Breast epithelium (tissue), 4 donors: ENCODE data around the gene FAT2. TPM values are rescaled to one million over a fixed set of nuclear protein-coding genes. Genes with fewer than 3 reads are reported as not detected.

Source experiments
- DNase-seq, 2 donors: peaks; one replicate each; pipeline ENCODE4 v3.0.0-alpha.2; 2019; ENCODE audit warnings: low spot score in 2 of 2
- H3K27ac ChIP-seq, 2 donors: fragments of 200-600 bp; sonication (generic) in 1 of 2; one replicate each; pipeline ENCODE4 v1.5.1; 2016 to 2019; ENCODE audit warnings: mild to moderate bottlenecking in 1 of 2
- H3K27me3 ChIP-seq, 2 donors: fragments of 200-600 bp; sonication (generic) in 1 of 2; one replicate each; pipeline versions ENCODE4 v1.5.1 to v1.6.0; 2017 to 2019; ENCODE audit warnings: control low read depth in 1 of 2, mild to moderate bottlenecking in 1 of 2
- H3K36me3 ChIP-seq: fragments of 200-600 bp; one replicate; pipeline ENCODE4 v1.5.1; 2019
- H3K4me1 ChIP-seq, 2 donors: fragments of 200-600 bp; sonication (generic); one replicate each; pipeline ENCODE4 v1.5.1; 2016 to 2019; ENCODE audit warnings: control low read depth in 1 of 2
- H3K4me3 ChIP-seq, 3 donors: fragments of 200-600 bp; sonication (generic); 1 replicate in 2 of 3; 2 replicates in 1 of 3; pipeline ENCODE4 v1.5.1; 2016 to 2019; ENCODE audit warnings: mild to moderate bottlenecking in 3 of 3, moderate library complexity in 2 of 3
- H3K9me3 ChIP-seq, 2 donors: fragments of 200-600 bp; sonication (generic) in 1 of 2; one replicate each; pipeline ENCODE4 v1.5.1; 2016 to 2019; ENCODE audit warnings: control low read depth in 1 of 2
- CTCF ChIP-seq, 3 donors: fragments of 450-650 bp; IDR thresholded peaks; one replicate each; pipeline ENCODE4 v1.5.1; 2016 to 2017; ENCODE audit warnings: antibody characterized with exemption in 3 of 3, mild to moderate bottlenecking in 3 of 3, moderate library complexity in 3 of 3
- POLR2A ChIP-seq: fragments of 450-650 bp; IDR thresholded peaks from one replicate; pipeline ENCODE4 v1.6.1; 2016; ENCODE audit warnings: antibody characterized with exemption, mild to moderate bottlenecking, moderate library complexity
- POLR2AphosphoS5 ChIP-seq, 3 donors: sonication (generic); formaldehyde crosslinking; IDR thresholded peaks; one replicate each; pipeline ENCODE4 v1.6.1; 2017; ENCODE audit warnings: antibody characterized with exemption in 3 of 3
- intact Hi-C: fragments of 100-400 bp; cut with DNase I; formaldehyde crosslinking; loops from one replicate; pipeline ENCODE4 v1.15.1; 2023; ENCODE audit warnings: low total_unique reads
- total RNA-seq, 3 donors: library from RNA; depleted of rRNA; stranded (reverse); fragments of >200 nt; gene quantifications; one replicate each; pipeline ENCODE4 v1.1.0, GENCODE V29; 2016

The FAT2 gene
- 1 to 10 TPM in 2 of 3 donors, under 1 TPM in 1; 0.16 to 5.4 (median 3.6) TPM for total RNA-seq

DNA sequence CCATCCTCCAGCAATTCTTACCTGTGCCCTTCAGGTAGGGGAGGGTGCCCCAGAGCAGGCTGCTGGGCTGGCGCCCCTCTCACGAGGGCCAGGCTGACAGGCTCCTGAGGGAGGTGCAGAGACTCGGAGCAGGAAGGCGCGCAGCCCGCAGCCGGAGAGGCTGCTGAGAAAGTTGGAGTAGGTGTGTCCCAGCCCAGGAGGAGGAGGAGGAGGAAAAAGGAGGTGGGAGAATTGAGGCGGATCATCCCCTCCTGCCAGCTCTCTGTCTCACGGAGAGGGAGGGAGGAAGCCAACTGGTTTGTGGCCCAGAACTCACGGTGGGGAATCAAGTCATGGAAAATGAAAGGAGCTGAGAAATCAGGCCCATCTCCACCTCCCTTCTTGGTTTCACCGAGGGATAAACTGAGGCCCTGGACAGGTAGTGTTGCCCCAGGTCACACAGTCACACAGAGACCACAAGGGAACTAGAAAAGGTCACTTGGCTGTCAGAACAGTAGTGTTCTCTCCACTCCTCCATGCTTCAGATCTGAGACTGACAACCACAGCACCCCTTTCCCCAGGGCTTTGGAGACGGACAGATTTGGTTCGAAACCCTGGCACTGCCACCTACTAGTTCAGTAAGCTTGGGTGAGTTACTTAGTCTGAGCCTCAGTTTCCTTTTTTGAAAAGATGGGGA, at the start of gene FAT2:
FAT2 (minus strand) TSS at position 188 of the 676 bp plus-strand sequence. CDS start 22,400 bp downstream, outside the sequence.
- H3K9me3 ChIP-seq = no peaks in the 10 kb centered on the region
- intact Hi-C loops = no loop called here
- H3K4me1 ChIP-seq = no peaks in the 10 kb centered on the region
- TF ChIP-seq POLR2AphosphoS5 (IDR thresholded peaks at IDR 0.05) (no peak), CTCF (IDR thresholded peaks at IDR 0.05) (no peak), POLR2A (no peak)
- no peaks in the 10 kb centered on the region for H3K36me3 ChIP-seq
- H3K27me3 ChIP-seq = no peaks in the 10 kb centered on the region
- H3K4me3 ChIP-seq = peak within 1 kb of the TSS in 2 of 3 donors; percentile 44 to 53
- peak within 1 kb of the TSS; percentile 69 to 78 for H3K27ac ChIP-seq
- DNase-seq = peak in 1 of 2 donors; percentile 70

DNA sequence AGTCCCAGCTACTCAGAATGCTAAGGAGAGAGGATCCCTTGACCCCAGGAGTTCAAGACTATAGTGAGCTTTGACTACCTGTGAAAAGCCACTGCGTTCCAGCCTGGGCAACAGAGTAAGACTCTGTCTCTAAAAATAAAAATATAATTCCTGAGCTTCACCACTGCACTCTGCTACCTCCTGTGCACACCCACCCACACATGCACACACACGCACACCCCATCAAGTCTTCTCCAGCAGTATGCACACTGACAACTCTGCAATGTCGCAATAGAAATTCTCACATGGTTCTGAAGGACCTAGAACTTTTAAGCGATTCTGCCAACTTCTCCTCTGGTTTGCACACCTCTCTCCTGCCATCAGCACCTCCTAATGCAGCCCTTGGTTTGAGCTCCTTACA, 47.5 kb upstream of the FAT2 start:
- TF ChIP-seq POLR2AphosphoS5 (IDR thresholded peaks at IDR 0.05) (no peak), CTCF (IDR thresholded peaks at IDR 0.05) (no peak), POLR2A (no peak)
- no peak overlapping the region for H3K4me3 ChIP-seq
- no peaks in the 10 kb centered on the region for H3K4me1 ChIP-seq
- intact Hi-C loops = no loop called here
- DNase-seq = no peak
- no peaks in the 10 kb centered on the region for H3K9me3 ChIP-seq
- no peaks in the 10 kb centered on the region for H3K27me3 ChIP-seq
- H3K36me3 ChIP-seq = no peaks in the 10 kb centered on the region
- no peak overlapping the region for H3K27ac ChIP-seq

DNA sequence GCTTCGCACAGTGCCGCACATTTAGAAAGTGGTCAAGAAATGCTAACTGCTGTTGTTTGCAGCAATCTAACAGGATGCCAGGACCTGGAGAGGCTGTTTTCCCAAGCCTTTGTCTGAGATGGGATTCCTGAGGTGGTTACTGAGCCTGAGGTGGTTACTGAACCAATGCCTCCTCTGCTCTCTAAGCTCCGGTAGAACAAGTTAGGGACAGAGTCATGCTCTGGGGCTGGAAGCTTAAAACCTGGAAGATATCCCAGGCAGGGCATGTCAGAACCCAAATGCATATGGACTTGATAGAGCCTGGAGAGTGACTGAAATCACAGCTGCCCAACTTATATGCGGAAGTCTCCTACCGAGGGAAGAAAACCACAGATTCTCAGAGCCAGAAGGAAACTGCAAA, 46.5 kb upstream of the FAT2 start:
- peak overlapping the region; percentile 40 to 52 for H3K27ac ChIP-seq
- no peaks in the 10 kb centered on the region for H3K9me3 ChIP-seq
- DNase-seq = no peak
- no peaks in the 10 kb centered on the region for H3K27me3 ChIP-seq
- no peaks in the 10 kb centered on the region for H3K36me3 ChIP-seq
- TF ChIP-seq POLR2AphosphoS5 (IDR thresholded peaks at IDR 0.05) (no peak), POLR2A (no peak), CTCF (IDR thresholded peaks at IDR 0.05) (no peak)
- H3K4me1 ChIP-seq = no peaks in the 10 kb centered on the region
- H3K4me3 ChIP-seq = no peak overlapping the region
- intact Hi-C loops = no loop called here

DNA sequence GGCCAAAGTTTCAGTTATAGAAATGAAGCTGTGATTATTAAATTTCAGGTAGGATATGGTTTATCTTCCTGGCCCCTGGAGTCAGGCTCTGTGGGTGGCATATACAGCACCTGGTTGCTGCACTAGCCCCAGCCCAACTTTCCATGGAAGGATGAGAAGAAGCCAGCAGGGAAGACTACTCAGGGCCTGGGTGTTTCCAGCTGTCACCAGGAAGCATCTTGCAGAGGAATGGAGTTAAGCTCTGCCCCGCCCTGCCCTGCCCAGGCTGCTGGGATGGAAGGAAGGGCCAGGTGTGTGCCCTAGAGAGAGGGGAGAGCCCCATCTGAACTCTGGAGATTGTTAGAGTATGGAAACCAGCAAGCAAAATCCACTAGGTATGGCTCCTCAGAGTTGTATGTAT, 42.8 kb upstream of the FAT2 start:
- no peak for TF ChIP-seq CTCF (IDR thresholded peaks at IDR 0.05)
- TF ChIP-seq POLR2A = no peak
- TF ChIP-seq POLR2AphosphoS5 (IDR thresholded peaks at IDR 0.05) = no peak
- no peaks in the 10 kb centered on the region for H3K9me3 ChIP-seq
- no peaks in the 10 kb centered on the region for H3K36me3 ChIP-seq
- intact Hi-C loops = no loop called here
- H3K27ac ChIP-seq = no peak overlapping the region
- H3K4me3 ChIP-seq = no peak overlapping the region
- no peak for DNase-seq
- H3K4me1 ChIP-seq = no peaks in the 10 kb centered on the region
- no peaks in the 10 kb centered on the region for H3K27me3 ChIP-seq

GRCh38 chr5:151632941-151633340, 41.8 kb upstream of the FAT2 start:
- intact Hi-C loops = no loop called here
- H3K36me3 ChIP-seq = no peaks in the 10 kb centered on the region
- no peak for DNase-seq
- H3K4me3 ChIP-seq = no peak overlapping the region
- no peaks in the 10 kb centered on the region for H3K27me3 ChIP-seq
- no peaks in the 10 kb centered on the region for H3K4me1 ChIP-seq
- H3K9me3 ChIP-seq = no peaks in the 10 kb centered on the region
- H3K27ac ChIP-seq = peak overlapping the region in 1 of 2 donors; percentile 55
- TF ChIP-seq POLR2A (no peak), CTCF (IDR thresholded peaks at IDR 0.05) (no peak), POLR2AphosphoS5 (IDR thresholded peaks at IDR 0.05) (no peak)
